MG63 (cell line): ENCODE data around the gene ATG4D. TPM values are rescaled to one million over a fixed set of nuclear protein-coding genes. Genes with fewer than 3 reads are reported as not detected.
"Not testable (repeated sequence)": the region's sequence is repeated elsewhere in the genome, so short reads cannot be mapped to it uniquely, and the experiment has no call there.

Experiments
- DNase-seq: peaks from one replicate; pipeline ENCODE4 v3.0.0-alpha.2; 2020
- H3K27me3 ChIP-seq: fragments of 250-450 bp; sonication (Bioruptor Pico); 2 replicates; pipeline ENCODE4 v1.5.1; 2020; ENCODE audit warnings: mild to moderate bottlenecking, moderate library complexity
- H3K36me3 ChIP-seq: fragments of 250-450 bp; sonication (Bioruptor Pico); 2 replicates; pipeline ENCODE4 v1.5.1; 2020; ENCODE audit warnings: mild to moderate bottlenecking, moderate library complexity
- H3K4me3 ChIP-seq: fragments of 250-450 bp; sonication (Bioruptor Pico); 2 replicates; pipeline ENCODE4 v1.5.1; 2020; ENCODE audit warnings: mild to moderate bottlenecking, moderate library complexity
- H3K9me3 ChIP-seq: fragments of 250-450 bp; sonication (Bioruptor Pico); 2 replicates; pipeline ENCODE4 v1.5.1; 2020; ENCODE audit warnings: mild to moderate bottlenecking, moderate library complexity
- total RNA-seq: library from RNA; depleted of rRNA; stranded (reverse); fragments of >200 nt; shearing (Covaris generic); gene quantifications from 2 replicates; pipeline ENCODE4 v1.2.3, GENCODE V29; 2014; ENCODE audit warnings: low replicate concordance

ATG4D gene
- total RNA-seq, 1 experiment from 2014 or later = 27.0 TPM

- Histone ChIP-seq H3K36me3 (no peaks in the 10 kb centered on the region), H3K9me3 (no peaks in the 10 kb centered on the region), H3K27me3 (peaks cover 30% of the 10 kb centered on the region), H3K4me3 (peak within 1 kb of the TSS; percentile 33)
- peak; percentile 28 for DNase-seq
These were observed 26.3 kb upstream of the ATG4D start, which contains the start of gene S1PR5 for GRCh38 chr19:10517361-10517759. TSS of gene S1PR5 (minus strand) at chr19:10517447. CDS start at chr19:10515011, 2,436 bp downstream.

- Histone ChIP-seq H3K27me3 (peaks cover 30% of the 10 kb centered on the region), H3K36me3 (no peaks in the 10 kb centered on the region), H3K4me3 (peak overlapping the region; percentile 33), H3K9me3 (no peaks in the 10 kb centered on the region)
- peak; percentile 25 for DNase-seq
These were observed 25.8 kb upstream of the ATG4D start for GRCh38 chr19:10517760-10518443.

GRCh38 chr19:10518444-10519361 is 25.0 kb upstream of the ATG4D start:
- Histone ChIP-seq H3K27me3 (peaks cover 25% of the 10 kb centered on the region), H3K4me3 (no peak overlapping the region), H3K36me3 (no peaks in the 10 kb centered on the region), H3K9me3 (no peaks in the 10 kb centered on the region)
- DNase-seq = no peak

- no peaks in the 10 kb centered on the region for H3K9me3 ChIP-seq
- H3K27me3 ChIP-seq = peaks cover 18% of the 10 kb centered on the region
- H3K4me3 ChIP-seq = no peak overlapping the region
- no peak for DNase-seq
- no peaks in the 10 kb centered on the region for H3K36me3 ChIP-seq
These were observed 24.3 kb upstream of the ATG4D start for GRCh38 chr19:10519421-10519820.

GRCh38 chr19:10520652-10521318 is 22.9 kb upstream of the ATG4D start:
- peaks cover 17% of the 10 kb centered on the region for H3K27me3 ChIP-seq
- no peaks in the 10 kb centered on the region for H3K9me3 ChIP-seq
- peak; percentile 28 for DNase-seq
- no peak overlapping the region for H3K4me3 ChIP-seq
- H3K36me3 ChIP-seq = no peaks in the 10 kb centered on the region

GRCh38 chr19:10521461-10522171 is 22.1 kb upstream of the ATG4D start:
- no peaks in the 10 kb centered on the region for H3K36me3 ChIP-seq
- peaks cover 17% of the 10 kb centered on the region for H3K27me3 ChIP-seq
- DNase-seq = no peak
- H3K4me3 ChIP-seq = no peak overlapping the region
- no peaks in the 10 kb centered on the region for H3K9me3 ChIP-seq

GRCh38 chr19:10523135-10523636 is 20.5 kb upstream of the ATG4D start:
- Histone ChIP-seq H3K9me3 (no peaks in the 10 kb centered on the region), H3K27me3 (peaks cover 11% of the 10 kb centered on the region; the same call in 1 of the 2 replicates), H3K4me3 (no peak overlapping the region), H3K36me3 (no peaks in the 10 kb centered on the region)
- DNase-seq = no peak

- Histone ChIP-seq H3K9me3 (no peaks in the 10 kb centered on the region), H3K36me3 (no peaks in the 10 kb centered on the region), H3K4me3 (no peak overlapping the region), H3K27me3 (peaks cover 3% of the 10 kb centered on the region; the same call in 1 of the 2 replicates)
- no peak for DNase-seq
These were observed 18.1 kb upstream of the ATG4D start for GRCh38 chr19:10525636-10526035.

GRCh38 chr19:10526887-10527286 is 16.8 kb upstream of the ATG4D start:
- H3K4me3 ChIP-seq, DNase-seq: not testable (repeated sequence)

GRCh38 chr19:10532457-10532856 is 11.2 kb upstream of the ATG4D start:
- DNase-seq = no peak
- no peaks in the 10 kb centered on the region for H3K36me3 ChIP-seq
- H3K27me3 ChIP-seq = peaks cover 11% of the 10 kb centered on the region
- no peak overlapping the region for H3K4me3 ChIP-seq
- 0 out of 2 replicates have a peak, but pooled peaks cover 2% of the 10 kb centered on the region for H3K9me3 ChIP-seq

More at GRCh38 chr19:10526887-10527286, 16.8 kb upstream of the ATG4D start:
- H3K36me3 ChIP-seq, H3K9me3 ChIP-seq, H3K27me3 ChIP-seq: not testable (repeated sequence)

GRCh38 chr19:10533646-10534386 is 9.9 kb upstream of the ATG4D start:
- DNase-seq = no peak

GRCh38 chr19:10535613-10536012 is 8.1 kb upstream of the ATG4D start:
- Histone ChIP-seq H3K4me3 (no peak overlapping the region), H3K36me3 (no peaks in the 10 kb centered on the region), H3K27me3 (peaks cover 23% of the 10 kb centered on the region), H3K9me3 (0 out of 2 replicates have a peak, but pooled peaks cover 2% of the 10 kb centered on the region)
- no peak for DNase-seq

More at GRCh38 chr19:10533646-10534386, 9.9 kb upstream of the ATG4D start:
- 0 out of 2 replicates have a peak, but pooled peaks cover 2% of the 10 kb centered on the region for H3K9me3 ChIP-seq
- no peaks in the 10 kb centered on the region for H3K36me3 ChIP-seq
- H3K4me3 ChIP-seq = no peak overlapping the region
- H3K27me3 ChIP-seq = peaks cover 13% of the 10 kb centered on the region

GRCh38 chr19:10537668-10538067 is 6.0 kb upstream of the ATG4D start:
- Histone ChIP-seq H3K9me3 (no peaks in the 10 kb centered on the region), H3K27me3 (peaks cover 23% of the 10 kb centered on the region), H3K36me3 (no peaks in the 10 kb centered on the region), H3K4me3 (no peak overlapping the region)
- DNase-seq = no peak

- no peak overlapping the region for H3K4me3 ChIP-seq
- no peak for DNase-seq
These were observed 5.3 kb upstream of the ATG4D start for GRCh38 chr19:10538204-10538983.

GRCh38 chr19:10539016-10539415 is 4.7 kb upstream of the ATG4D start:
- peaks cover 23% of the 10 kb centered on the region for H3K27me3 ChIP-seq
- not testable (repeated sequence) for H3K9me3 ChIP-seq, DNase-seq, H3K4me3 ChIP-seq, H3K36me3 ChIP-seq

More at GRCh38 chr19:10538204-10538983, 5.3 kb upstream of the ATG4D start:
- H3K9me3 ChIP-seq = no peaks in the 10 kb centered on the region
- H3K36me3 ChIP-seq = no peaks in the 10 kb centered on the region
- peaks cover 23% of the 10 kb centered on the region for H3K27me3 ChIP-seq
